Measurements from ENCODE around the gene GTF2F2. TPM values are rescaled to one million over a fixed set of nuclear protein-coding genes. Genes with fewer than 3 reads are reported as not detected.
"Not testable (repeated sequence)": the region's sequence is repeated elsewhere in the genome, so short reads cannot be mapped to it uniquely, and the experiment has no call there.

Gene GTF2F2
- total RNA-seq, 1 donor from 2014 or later, result 18.9 TPM

GRCh38 chr13:45295536-45295935 lies 175.2 kb downstream of the GTF2F2 start:
- Histone ChIP-seq H3K4me1 (no peaks in the 10 kb centered on the region), H3K27ac (no peak overlapping the region), H3K4me3 (no peak overlapping the region), H3K27me3 (no peaks in the 10 kb centered on the region), H3K9me3 (no peaks in the 10 kb centered on the region), H3K36me3 (no peaks in the 10 kb centered on the region)
- DNase-seq (ENCODE audit: extremely low spot score in 2 of 2), result no peak
- TF ChIP-seq CTCF (IDR thresholded peaks at IDR 0.05), result no peak
- TF ChIP-seq POLR2AphosphoS5 (IDR thresholded peaks at IDR 0.05; ENCODE audit: insufficient read depth in 1 of 2, low read depth in 1 of 2), result no peak
- no peak for TF ChIP-seq POLR2A (IDR thresholded peaks at IDR 0.05)
- intact Hi-C loops (cut with DNase I), result no loop called here

- Histone ChIP-seq H3K4me3 (no peak overlapping the region), H3K27me3 (no peaks in the 10 kb centered on the region), H3K4me1 (no peaks in the 10 kb centered on the region), H3K9me3 (no peaks in the 10 kb centered on the region), H3K27ac (no peak overlapping the region), H3K36me3 (no peaks in the 10 kb centered on the region)
- intact Hi-C loops (cut with DNase I), result no loop called here
- DNase-seq (ENCODE audit: extremely low spot score in 2 of 2), result no peak
- TF ChIP-seq POLR2AphosphoS5 (IDR thresholded peaks at IDR 0.05; ENCODE audit: insufficient read depth in 1 of 2, low read depth in 1 of 2), result no peak
- no peak for TF ChIP-seq CTCF (IDR thresholded peaks at IDR 0.05)
- TF ChIP-seq POLR2A (IDR thresholded peaks at IDR 0.05), result no peak
Measured at GRCh38 chr13:45296259-45296658, 175.9 kb downstream of the GTF2F2 start.

- TF ChIP-seq POLR2AphosphoS5 (IDR thresholded peaks at IDR 0.05; ENCODE audit: insufficient read depth in 1 of 2, low read depth in 1 of 2) (no peak), CTCF (IDR thresholded peaks at IDR 0.05) (no peak), POLR2A (IDR thresholded peaks at IDR 0.05) (no peak)
- no peak overlapping the region for H3K4me3 ChIP-seq
- no peaks in the 10 kb centered on the region for H3K27me3 ChIP-seq
- intact Hi-C loops (cut with DNase I), result no loop called here
- DNase-seq (ENCODE audit: extremely low spot score in 2 of 2), result no peak
- H3K4me1 ChIP-seq, result no peaks in the 10 kb centered on the region
- no peaks in the 10 kb centered on the region for H3K36me3 ChIP-seq
- no peak overlapping the region for H3K27ac ChIP-seq
- no peaks in the 10 kb centered on the region for H3K9me3 ChIP-seq
Measured at GRCh38 chr13:45297456-45298205, 177.3 kb downstream of the GTF2F2 start.

GRCh38 chr13:45298206-45298505 lies 177.8 kb downstream of the GTF2F2 start:
- H3K4me1 ChIP-seq, result no peaks in the 10 kb centered on the region
- H3K27ac ChIP-seq, result no peak overlapping the region
- H3K4me3 ChIP-seq, result no peak overlapping the region
- no peaks in the 10 kb centered on the region for H3K27me3 ChIP-seq
- no peaks in the 10 kb centered on the region for H3K36me3 ChIP-seq
- no peaks in the 10 kb centered on the region for H3K9me3 ChIP-seq
- TF ChIP-seq POLR2AphosphoS5 (IDR thresholded peaks at IDR 0.05; ENCODE audit: insufficient read depth in 1 of 2, low read depth in 1 of 2), result no peak
- TF ChIP-seq POLR2A (IDR thresholded peaks at IDR 0.05), result no peak
- no peak for TF ChIP-seq CTCF (IDR thresholded peaks at IDR 0.05)
- DNase-seq (ENCODE audit: extremely low spot score in 2 of 2), result no peak
- intact Hi-C loops (cut with DNase I), result no loop called here

- H3K4me3 ChIP-seq; H3K9me3 ChIP-seq; H3K27me3 ChIP-seq; H3K27ac ChIP-seq; H3K36me3 ChIP-seq; intact Hi-C loops (cut with DNase I); DNase-seq (ENCODE audit: extremely low spot score in 2 of 2); H3K4me1 ChIP-seq: not testable (repeated sequence)
Measured at GRCh38 chr13:45298550-45298949, 178.2 kb downstream of the GTF2F2 start.
